ENCODE measurements around the gene DUSP6.
A peak's percentile ranks its signal among the peaks of the same experiment; 100 is the strongest.

DUSP6 gene

GRCh38 chr12:89328151-89329030 lies 23.9 kb downstream of the DUSP6 start:
- DNase-seq = no peak

- DNase-seq = no peak
These were observed 24.7 kb downstream of the DUSP6 start for GRCh38 chr12:89327486-89328094.

GRCh38 chr12:89326239-89327040 lies 25.9 kb downstream of the DUSP6 start:
- DNase-seq = no peak

- no peak for DNase-seq
These were observed 26.8 kb downstream of the DUSP6 start for GRCh38 chr12:89325495-89325894.

- no peak for DNase-seq
These were observed 27.9 kb downstream of the DUSP6 start for GRCh38 chr12:89324437-89324836.

- no peak for DNase-seq
These were observed 28.6 kb downstream of the DUSP6 start for GRCh38 chr12:89323568-89324218.

- no peak for DNase-seq
These were observed 31.6 kb downstream of the DUSP6 start for GRCh38 chr12:89320735-89321134.

GRCh38 chr12:89319606-89320005 lies 32.7 kb downstream of the DUSP6 start:
- no peak for DNase-seq

- no peak for DNase-seq
These were observed 33.2 kb downstream of the DUSP6 start for GRCh38 chr12:89319122-89319521.

GRCh38 chr12:89316705-89317139 lies 35.6 kb downstream of the DUSP6 start:
- DNase-seq = no peak

GRCh38 chr12:89314060-89314761 lies 38.1 kb downstream of the DUSP6 start:
- no peak for DNase-seq

- DNase-seq = no peak
These were observed 40.5 kb downstream of the DUSP6 start for GRCh38 chr12:89311703-89312293.

- DNase-seq = no peak
These were observed 42.5 kb downstream of the DUSP6 start for GRCh38 chr12:89309815-89310214.

GRCh38 chr12:89309440-89309802 lies 42.9 kb downstream of the DUSP6 start:
- no peak for DNase-seq

- DNase-seq = no peak
These were observed 44.6 kb downstream of the DUSP6 start for GRCh38 chr12:89307474-89308253.

- DNase-seq = no peak
These were observed 45.4 kb downstream of the DUSP6 start for GRCh38 chr12:89306827-89307473.

GRCh38 chr12:89305373-89305772 lies 46.9 kb downstream of the DUSP6 start:
- DNase-seq = no peak

GRCh38 chr12:89299931-89300330 lies 52.4 kb downstream of the DUSP6 start:
- peak; percentile 75 for DNase-seq

- no peak for DNase-seq
These were observed 52.9 kb downstream of the DUSP6 start for GRCh38 chr12:89299417-89299816.
